GM10248 (cell line): ENCODE results near the gene TROAP.

Experiments used
- CTCF ChIA-PET: fragments of 300-600 bp; sonication (Branson Sonifier 250); formaldehyde crosslinking; extraction: SDS; loops from one replicate; lab custom pipeline; 2021; ENCODE audit warnings: antibody characterized with exemption; lab: Yijun Ruan, JAX
- POLR2A ChIA-PET: fragments of 350-650 bp; sonication (Branson Sonifier 250); formaldehyde crosslinking; extraction: SDS; loops from one replicate; lab custom pipeline; 2020; ENCODE audit warnings: antibody characterized with exemption; lab: Yijun Ruan, JAX
- DNase-seq: peaks from one replicate; pipeline ENCODE4 v3.0.0; 2012; ENCODE audit errors: extremely low spot score
- CTCF ChIP-seq: IDR thresholded peaks from 2 replicates; pipeline ENCODE4 v1.5.1; 2012; ENCODE audit warnings: mild to moderate bottlenecking, low read depth; ENCODE audit errors: extremely low read depth, missing control alignments, control extremely low read depth

The TROAP gene

GRCh38 chr12:49327887-49328286 lies 4.8 kb downstream of the TROAP start:
- no peak for TF ChIP-seq CTCF
- ChIA-PET CTCF (interaction anchor here (6.1 kb wide), 1 partner anchor 21 kb away, joined by 88 read pairs; the partner anchor contains the start of gene DNAJC22), POLR2A (no interaction called here)
- no peak for DNase-seq

GRCh38 chr12:49328816-49329215 lies 5.8 kb downstream of the TROAP start:
- DNase-seq, result no peak
- CTCF ChIA-PET, result interaction anchor here (1.5 to 7.3 kb wide), 4 partner anchors 14 to 33 kb away, joined by 5 to 109 read pairs (median 72); partner anchors contain the start of genes DNAJC22 and PRPH
- POLR2A ChIA-PET, result no interaction called here
- no peak for TF ChIP-seq CTCF

- no peak for TF ChIP-seq CTCF
- ChIA-PET POLR2A (no interaction called here), CTCF (interaction anchor here (1.5 to 7.3 kb wide), 5 partner anchors 12 to 45 kb away, joined by 5 to 109 read pairs (median 57); partner anchors contain the start of genes DNAJC22 and PRPH)
Observed at GRCh38 chr12:49330032-49330619, 7.1 kb downstream of the TROAP start.

GRCh38 chr12:49330631-49331379 lies 7.8 kb downstream of the TROAP start:
- no peak for TF ChIP-seq CTCF
- CTCF ChIA-PET, result interaction anchor here (0.7 to 7.3 kb wide), 20 partner anchors 8 to 250 kb away, joined by 3 to 109 read pairs (median 6); partner anchors contain the start of genes DNAJC22, PRPH, SPATS2 and TROAP
- POLR2A ChIA-PET, result interaction anchor here (1.2 kb wide), 1 partner anchor 8 kb away, joined by 4 read pairs; the partner anchor contains the start of gene TROAP
- DNase-seq, result no peak

More at GRCh38 chr12:49330032-49330619, 7.1 kb downstream of the TROAP start:
- DNase-seq, result no peak

- ChIA-PET CTCF (interaction anchor here (0.7 to 7.3 kb wide), 22 partner anchors 8 to 249 kb away, joined by 3 to 109 read pairs (median 5); partner anchors contain the start of genes DNAJC22, PRPH, SPATS2 and TROAP), POLR2A (interaction anchor here (0.8 to 1.2 kb wide), 2 partner anchors 8 to 11 kb away, joined by 3 to 4 read pairs; partner anchors contain the start of gene TROAP)
- DNase-seq, result peak; percentile 16
- peak; percentile 70 for TF ChIP-seq CTCF
Observed at GRCh38 chr12:49331380-49332222, 8.5 kb downstream of the TROAP start.
